22Rv1 (cell line): Measurements from ENCODE around the gene NUP210.
A peak's percentile ranks its signal among the peaks of the same experiment; 100 is the strongest.

Source experiments
- H3K27ac ChIP-seq: fragments of 450-650 bp; 2 replicates; pipeline ENCODE4 v1.5.1; 2017
- ZFX ChIP-seq: fragments of 450-650 bp; IDR thresholded peaks from 2 replicates; pipeline ENCODE4 v1.6.1; 2017; ENCODE audit warnings: antibody characterized with exemption, borderline replicate concordance
- TF ChIP-seq, protein P1 (sequence below): fragments of 450-650 bp; IDR thresholded peaks from 2 replicates; pipeline ENCODE4 v1.5.1; 2017; ENCODE audit warnings: mild to moderate bottlenecking

The NUP210 gene

DNA sequence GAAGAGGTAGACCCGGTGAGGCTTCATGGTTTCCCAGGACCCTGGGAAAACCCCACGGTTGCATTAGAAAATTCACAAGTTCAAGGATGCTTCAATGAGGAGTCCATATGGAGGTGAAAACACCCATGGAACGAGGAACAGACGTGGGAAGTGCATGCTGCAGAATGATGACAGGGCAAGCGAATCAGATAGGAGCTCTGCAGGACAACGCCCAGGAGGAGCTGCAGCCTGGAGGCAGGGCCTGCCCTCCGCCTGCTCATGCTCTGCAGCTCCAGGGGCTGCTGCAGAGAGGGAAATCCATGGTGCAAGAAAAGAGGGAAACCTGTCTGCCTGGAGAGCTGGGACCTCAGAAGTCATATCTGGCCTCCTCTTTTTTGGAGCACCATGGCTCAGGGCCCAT lies 61.5 kb downstream of the NUP210 start:
- no peak overlapping the region for H3K27ac ChIP-seq
- TF ChIP-seq, protein P1, sequence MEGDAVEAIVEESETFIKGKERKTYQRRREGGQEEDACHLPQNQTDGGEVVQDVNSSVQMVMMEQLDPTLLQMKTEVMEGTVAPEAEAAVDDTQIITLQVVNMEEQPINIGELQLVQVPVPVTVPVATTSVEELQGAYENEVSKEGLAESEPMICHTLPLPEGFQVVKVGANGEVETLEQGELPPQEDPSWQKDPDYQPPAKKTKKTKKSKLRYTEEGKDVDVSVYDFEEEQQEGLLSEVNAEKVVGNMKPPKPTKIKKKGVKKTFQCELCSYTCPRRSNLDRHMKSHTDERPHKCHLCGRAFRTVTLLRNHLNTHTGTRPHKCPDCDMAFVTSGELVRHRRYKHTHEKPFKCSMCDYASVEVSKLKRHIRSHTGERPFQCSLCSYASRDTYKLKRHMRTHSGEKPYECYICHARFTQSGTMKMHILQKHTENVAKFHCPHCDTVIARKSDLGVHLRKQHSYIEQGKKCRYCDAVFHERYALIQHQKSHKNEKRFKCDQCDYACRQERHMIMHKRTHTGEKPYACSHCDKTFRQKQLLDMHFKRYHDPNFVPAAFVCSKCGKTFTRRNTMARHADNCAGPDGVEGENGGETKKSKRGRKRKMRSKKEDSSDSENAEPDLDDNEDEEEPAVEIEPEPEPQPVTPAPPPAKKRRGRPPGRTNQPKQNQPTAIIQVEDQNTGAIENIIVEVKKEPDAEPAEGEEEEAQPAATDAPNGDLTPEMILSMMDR = no peak
- TF ChIP-seq ZFX = no peak

GRCh38 chr3:13358051-13358450 lies 62.1 kb downstream of the NUP210 start:
- no peak for TF ChIP-seq ZFX
- TF ChIP-seq, protein P1 = no peak
- H3K27ac ChIP-seq = no peak overlapping the region

- TF ChIP-seq ZFX = no peak
- TF ChIP-seq, protein P1 = no peak
- H3K27ac ChIP-seq = no peak overlapping the region
Measured at GRCh38 chr3:13357074-13357473, 63.0 kb downstream of the NUP210 start.

GRCh38 chr3:13353936-13354542 lies 66.1 kb downstream of the NUP210 start:
- no peak overlapping the region for H3K27ac ChIP-seq
- no peak for TF ChIP-seq ZFX
- TF ChIP-seq, protein P1 = peak; percentile 8; the same call in 1 of the 2 replicates

DNA sequence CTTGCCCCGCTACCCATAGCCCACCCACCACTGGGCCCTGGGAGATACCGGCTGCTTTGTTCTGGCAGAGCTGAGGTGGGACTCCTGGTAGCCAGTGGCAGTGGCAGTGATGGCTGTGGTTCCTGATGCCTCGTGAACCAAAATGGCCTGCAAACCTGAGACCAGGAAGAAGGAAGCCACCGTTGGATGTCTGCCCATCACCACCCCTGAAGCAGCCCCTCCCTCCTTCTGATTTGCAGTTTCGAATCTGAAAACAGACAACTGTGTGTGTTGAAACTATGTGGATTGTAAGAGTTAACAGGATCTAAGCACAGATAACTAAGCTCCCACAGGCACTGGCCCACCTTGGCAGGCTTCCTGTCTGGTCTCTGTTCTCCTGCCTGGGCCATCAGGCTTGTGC lies 66.6 kb downstream of the NUP210 start:
- TF ChIP-seq, protein P1 = no peak
- no peak for TF ChIP-seq ZFX
- no peak overlapping the region for H3K27ac ChIP-seq

GRCh38 chr3:13352621-13353131 lies 67.4 kb downstream of the NUP210 start:
- H3K27ac ChIP-seq = no peak overlapping the region
- no peak for TF ChIP-seq ZFX
- TF ChIP-seq, protein P1 = no peak

DNA sequence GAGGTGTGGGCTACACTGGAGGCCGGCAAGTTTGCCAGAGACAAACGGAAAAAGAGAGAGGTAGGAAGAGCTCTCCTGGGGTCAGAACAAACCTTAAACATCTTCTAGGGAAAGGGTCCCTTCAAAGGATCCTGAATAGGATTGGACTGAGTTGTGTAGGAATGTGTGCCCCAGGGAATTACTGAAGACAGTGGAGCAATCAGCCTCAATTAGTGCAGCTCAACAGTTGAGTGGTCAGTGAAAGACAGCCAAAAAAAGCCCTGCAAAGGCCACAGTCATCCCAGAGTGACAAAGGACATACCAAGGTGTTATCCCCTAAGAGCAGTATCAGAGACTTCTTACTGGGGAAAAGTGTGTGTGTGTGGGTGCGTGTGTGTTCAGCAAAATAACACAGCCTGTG lies 70.3 kb downstream of the NUP210 start:
- TF ChIP-seq ZFX = no peak
- TF ChIP-seq, protein P1 = no peak
- no peak overlapping the region for H3K27ac ChIP-seq
